NCI-H2227 treated with DMSO at 0.1 percent for 48 hours (cell line): ENCODE data around the gene CARD11.
"Not testable (repeated sequence)": the region's sequence is repeated elsewhere in the genome, so short reads cannot be mapped to it uniquely, and the experiment has no call there.

Source experiments
- DNase-seq: peaks from one replicate; lab custom pipeline; 2025; lab: John Stamatoyannopoulos, UW

CARD11 gene

GRCh38 chr7:3064067-3064466 is 20.4 kb upstream of the CARD11 start:
- DNase-seq, result no peak

- no peak for DNase-seq
Measured at GRCh38 chr7:3063016-3063753, 19.5 kb upstream of the CARD11 start.

- DNase-seq, result no peak
Measured at GRCh38 chr7:3057066-3057420, 13.4 kb upstream of the CARD11 start.

GRCh38 chr7:3056234-3057065 is 12.8 kb upstream of the CARD11 start:
- no peak for DNase-seq

GRCh38 chr7:3055626-3056025 is 12.0 kb upstream of the CARD11 start:
- DNase-seq, result no peak

GRCh38 chr7:3042861-3043489 is 692 bp downstream of the CARD11 start:
- DNase-seq, result no peak

GRCh38 chr7:3041986-3042675 is 1.5 kb downstream of the CARD11 start:
- DNase-seq, result no peak

- DNase-seq, result no peak
Measured at GRCh38 chr7:3039787-3040186, 3.9 kb downstream of the CARD11 start.

- not testable (repeated sequence) for DNase-seq
Measured at GRCh38 chr7:3038011-3038410, 5.7 kb downstream of the CARD11 start.

GRCh38 chr7:3037259-3037658 is 6.4 kb downstream of the CARD11 start:
- no peak for DNase-seq

GRCh38 chr7:3034591-3035150 is 9.0 kb downstream of the CARD11 start:
- no peak for DNase-seq

GRCh38 chr7:3033581-3033980 is 10.1 kb downstream of the CARD11 start:
- no peak for DNase-seq

GRCh38 chr7:3033136-3033535 is 10.5 kb downstream of the CARD11 start:
- no peak for DNase-seq

- no peak for DNase-seq
Measured at GRCh38 chr7:3032256-3032655, 11.4 kb downstream of the CARD11 start.

- DNase-seq, result no peak
Measured at GRCh38 chr7:3029138-3029537, 14.5 kb downstream of the CARD11 start.

- DNase-seq, result no peak
Measured at GRCh38 chr7:3028758-3029093, 14.9 kb downstream of the CARD11 start.

GRCh38 chr7:3028071-3028757 is 15.5 kb downstream of the CARD11 start:
- no peak for DNase-seq

GRCh38 chr7:3027005-3027845 is 16.4 kb downstream of the CARD11 start:
- peak; percentile 8 for DNase-seq

GRCh38 chr7:3025616-3026015 is 18.1 kb downstream of the CARD11 start:
- no peak for DNase-seq

GRCh38 chr7:3021825-3022224 is 21.8 kb downstream of the CARD11 start:
- no peak for DNase-seq

GRCh38 chr7:3021224-3021623 is 22.4 kb downstream of the CARD11 start:
- DNase-seq, result not testable (repeated sequence)
